Body of pancreas (tissue), 4 donors: ENCODE data around the gene SLC34A3.

Experiments
- POLR2A ChIP-seq, 3 donors: fragments of 450-650 bp; IDR thresholded peaks; one replicate each; pipeline ENCODE4 v1.6.1; 2016; ENCODE audit warnings: antibody characterized with exemption in 3 of 3, mild to moderate bottlenecking in 2 of 3
- TF ChIP-seq, protein P1 (sequence below), 7 experiments: fragments of 450-650 bp in 4 of 7; fragments of 200-600 bp in 3 of 7; sonication (generic) in 3 of 7; IDR thresholded peaks; one replicate each; pipeline ENCODE4 v1.5.1; 2016 to 2019; ENCODE audit warnings: antibody characterized with exemption in 7 of 7

DNA sequence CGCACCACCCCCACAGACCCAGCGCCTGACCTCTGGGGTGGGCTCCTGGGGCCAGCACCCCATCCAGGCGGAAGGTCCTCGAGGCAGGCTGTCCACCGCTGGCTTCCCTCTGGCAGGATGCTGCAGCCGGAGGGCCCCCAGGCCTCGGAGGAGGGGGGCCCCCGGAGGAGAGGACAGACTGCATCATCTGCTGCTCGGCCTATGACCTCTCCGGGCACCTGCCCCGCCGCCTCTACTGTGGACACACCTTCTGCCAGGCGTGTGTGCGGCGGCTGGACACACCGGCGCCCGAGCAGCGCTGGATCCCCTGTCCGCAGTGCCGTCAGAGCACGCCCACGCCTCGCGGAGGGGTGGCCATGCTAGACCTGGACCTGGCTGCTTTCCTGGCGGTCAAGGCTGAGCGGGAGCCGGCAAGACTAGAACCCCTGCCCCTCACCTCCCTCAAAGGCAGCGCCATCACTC lies 2.2 kb upstream of the SLC34A3 start:
- TF ChIP-seq, protein P1, sequence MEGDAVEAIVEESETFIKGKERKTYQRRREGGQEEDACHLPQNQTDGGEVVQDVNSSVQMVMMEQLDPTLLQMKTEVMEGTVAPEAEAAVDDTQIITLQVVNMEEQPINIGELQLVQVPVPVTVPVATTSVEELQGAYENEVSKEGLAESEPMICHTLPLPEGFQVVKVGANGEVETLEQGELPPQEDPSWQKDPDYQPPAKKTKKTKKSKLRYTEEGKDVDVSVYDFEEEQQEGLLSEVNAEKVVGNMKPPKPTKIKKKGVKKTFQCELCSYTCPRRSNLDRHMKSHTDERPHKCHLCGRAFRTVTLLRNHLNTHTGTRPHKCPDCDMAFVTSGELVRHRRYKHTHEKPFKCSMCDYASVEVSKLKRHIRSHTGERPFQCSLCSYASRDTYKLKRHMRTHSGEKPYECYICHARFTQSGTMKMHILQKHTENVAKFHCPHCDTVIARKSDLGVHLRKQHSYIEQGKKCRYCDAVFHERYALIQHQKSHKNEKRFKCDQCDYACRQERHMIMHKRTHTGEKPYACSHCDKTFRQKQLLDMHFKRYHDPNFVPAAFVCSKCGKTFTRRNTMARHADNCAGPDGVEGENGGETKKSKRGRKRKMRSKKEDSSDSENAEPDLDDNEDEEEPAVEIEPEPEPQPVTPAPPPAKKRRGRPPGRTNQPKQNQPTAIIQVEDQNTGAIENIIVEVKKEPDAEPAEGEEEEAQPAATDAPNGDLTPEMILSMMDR (IDR thresholded peaks at IDR 0.05): no peak
- TF ChIP-seq POLR2A (IDR thresholded peaks at IDR 0.05): no peak
